HUES64 (cell line): ENCODE data around the gene OBSCN.

Experiments
- H3K27ac ChIP-seq: 2 replicates; pipeline ENCODE4 v1.7.0; 2013; ENCODE audit warnings: low read depth, low read length, inconsistent platforms
- H3K27me3 ChIP-seq: 2 replicates; pipeline ENCODE4 v1.6.1; 2013; ENCODE audit warnings: mild to moderate bottlenecking, low read length; ENCODE audit not compliant: insufficient read depth
- H3K36me3 ChIP-seq: 2 replicates; pipeline ENCODE4 v1.6.1; 2013; ENCODE audit warnings: mild to moderate bottlenecking, low read length; ENCODE audit not compliant: insufficient read depth
- H3K4me1 ChIP-seq: 2 replicates; pipeline ENCODE4 v1.6.1; 2013; ENCODE audit warnings: mild to moderate bottlenecking, low read length, moderate library complexity; ENCODE audit not compliant: insufficient read depth
- H3K4me3 ChIP-seq: 2 replicates; pipeline ENCODE4 v1.5.1; 2013; ENCODE audit warnings: mild to moderate bottlenecking, low read length, moderate library complexity
- H3K9ac ChIP-seq: 2 replicates; pipeline ENCODE4 v1.6.1; 2013; ENCODE audit warnings: mild to moderate bottlenecking, low read depth, low read length
- H3K9me3 ChIP-seq: 2 replicates; pipeline ENCODE4 v1.6.1; 2013; ENCODE audit warnings: low read depth, low read length; ENCODE audit not compliant: insufficient read depth
- WGBS: fragments of 150-250, 120-280 bp; methylation state at CpG from one replicate; pipeline ENCODE4 v1.1.7; 2013; ENCODE audit warnings: missing lambda C conversion rate; 5-methylcytosine and 5-hydroxymethylcytosine counted together

The OBSCN gene

GRCh38 chr1:228366062-228366865 lies 158.4 kb downstream of the OBSCN start:
- no peaks in the 10 kb centered on the region for H3K27me3 ChIP-seq
- H3K9me3 ChIP-seq = no peaks in the 10 kb centered on the region
- WGBS = 94% methylated on average over 23 of the region's 23 CpGs
- peaks cover 5% of the 10 kb centered on the region; the same call in 1 of the 2 replicates for H3K4me1 ChIP-seq
- H3K36me3 ChIP-seq = no peaks in the 10 kb centered on the region
- no peak overlapping the region for H3K27ac ChIP-seq
- no peak overlapping the region for H3K4me3 ChIP-seq
- H3K9ac ChIP-seq = no peak overlapping the region

GRCh38 chr1:228366866-228367741 lies 159.3 kb downstream of the OBSCN start:
- Histone ChIP-seq H3K4me3 (no peak overlapping the region), H3K27ac (no peak overlapping the region), H3K4me1 (peaks cover 5% of the 10 kb centered on the region; the same call in 1 of the 2 replicates), H3K36me3 (no peaks in the 10 kb centered on the region), H3K9ac (no peak overlapping the region), H3K27me3 (no peaks in the 10 kb centered on the region), H3K9me3 (no peaks in the 10 kb centered on the region)
- WGBS = 87% methylated on average over 24 of the region's 24 CpGs

DNA sequence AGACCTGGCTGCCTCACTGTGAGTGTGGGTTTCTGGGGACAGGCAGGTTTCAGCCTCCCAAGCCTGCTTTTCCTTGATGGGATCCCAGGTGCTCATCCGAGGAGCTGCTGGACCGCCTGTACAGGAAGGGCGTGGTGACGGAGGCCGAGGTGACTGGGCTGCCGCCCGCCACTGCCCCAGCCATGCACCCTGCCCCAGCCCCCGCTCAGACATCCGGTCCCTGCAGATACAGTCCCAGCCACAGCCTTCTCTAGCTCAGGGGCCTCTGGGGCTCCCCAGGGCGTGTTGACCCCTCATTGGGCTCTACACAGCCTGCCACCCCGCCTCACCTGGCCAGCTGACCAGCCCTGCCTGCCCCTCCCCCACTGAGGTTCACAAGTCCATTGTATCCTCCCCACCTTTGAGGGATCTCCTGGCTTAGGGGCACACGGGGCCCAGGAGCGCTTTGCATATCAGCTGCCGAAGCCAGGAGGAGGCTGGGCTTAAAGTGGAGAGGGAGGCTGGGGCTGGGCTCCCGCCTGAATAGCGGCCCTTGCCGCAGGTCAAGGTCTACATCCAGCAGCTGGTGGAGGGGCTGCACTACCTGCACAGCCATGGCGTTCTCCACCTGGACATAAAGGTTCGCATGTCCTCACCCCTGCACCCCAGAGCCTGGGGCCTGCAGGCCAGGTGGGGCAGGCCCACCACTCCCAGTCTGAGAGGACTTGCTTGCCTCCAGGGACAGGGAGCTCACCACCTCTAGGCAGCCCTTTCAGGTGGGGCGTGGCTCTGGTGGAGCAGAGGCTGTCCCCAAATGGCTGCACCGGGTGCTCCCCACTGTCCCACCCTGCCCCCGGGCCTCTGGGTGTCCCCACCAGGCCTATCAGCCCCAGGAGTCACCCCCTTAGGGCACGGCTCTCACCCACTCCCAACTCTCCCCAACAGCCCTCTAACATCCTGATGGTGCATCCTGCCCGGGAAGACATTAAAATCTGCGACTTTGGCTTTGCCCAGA lies 160.3 kb downstream of the OBSCN start:
- H3K27me3 ChIP-seq = no peaks in the 10 kb centered on the region
- 72% methylated on average over 25 of the region's 25 CpGs for WGBS
- H3K9me3 ChIP-seq = no peaks in the 10 kb centered on the region
- no peak overlapping the region for H3K4me3 ChIP-seq
- H3K27ac ChIP-seq = no peak overlapping the region
- H3K9ac ChIP-seq = no peak overlapping the region
- H3K36me3 ChIP-seq = no peaks in the 10 kb centered on the region
- peaks cover 5% of the 10 kb centered on the region; the same call in 1 of the 2 replicates for H3K4me1 ChIP-seq

DNA sequence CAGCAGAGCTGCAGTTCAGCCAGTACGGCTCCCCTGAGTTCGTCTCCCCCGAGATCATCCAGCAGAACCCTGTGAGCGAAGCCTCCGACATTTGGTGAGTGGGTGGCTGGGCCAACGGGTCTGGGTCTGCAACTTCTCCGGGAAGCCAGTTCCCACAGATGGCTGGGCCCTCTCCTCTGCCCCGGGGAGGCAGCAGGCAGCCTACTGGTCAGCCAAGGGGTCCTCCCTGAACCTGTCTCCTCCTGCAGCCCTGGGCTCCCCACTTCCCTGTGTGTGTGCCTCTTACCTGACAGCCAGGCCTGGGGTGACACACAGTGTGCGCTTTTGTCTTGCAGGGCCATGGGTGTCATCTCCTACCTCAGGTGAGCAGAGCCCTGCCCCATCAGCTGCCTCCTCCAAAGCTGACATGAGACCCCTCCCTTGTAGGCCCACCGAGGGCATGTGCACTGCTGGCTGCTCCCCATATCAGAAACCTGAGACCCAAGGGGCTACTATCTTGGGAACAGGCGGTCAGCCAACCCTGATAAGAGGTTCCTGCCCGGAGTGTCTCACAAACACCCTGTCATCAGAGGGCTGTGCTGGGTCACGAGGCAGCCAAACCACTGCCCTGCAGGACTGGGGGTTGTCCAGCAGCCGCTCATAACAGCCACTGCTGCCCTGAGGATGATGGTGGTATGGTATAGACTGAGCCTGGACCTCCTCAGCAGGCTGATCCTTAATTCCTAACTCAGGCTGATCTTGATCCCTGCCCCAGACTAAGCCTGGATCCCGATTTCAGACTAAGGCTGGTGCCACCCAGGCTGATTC lies 161.2 kb downstream of the OBSCN start:
- 94% methylated on average over 15 of the region's 15 CpGs for WGBS
- H3K27me3 ChIP-seq = no peaks in the 10 kb centered on the region
- H3K9ac ChIP-seq = no peak overlapping the region
- no peak overlapping the region for H3K4me3 ChIP-seq
- peaks cover 5% of the 10 kb centered on the region; the same call in 1 of the 2 replicates for H3K4me1 ChIP-seq
- H3K9me3 ChIP-seq = no peaks in the 10 kb centered on the region
- no peak overlapping the region for H3K27ac ChIP-seq
- no peaks in the 10 kb centered on the region for H3K36me3 ChIP-seq

GRCh38 chr1:228369608-228370438 lies 162.0 kb downstream of the OBSCN start:
- no peak overlapping the region for H3K27ac ChIP-seq
- no peak overlapping the region for H3K4me3 ChIP-seq
- no peaks in the 10 kb centered on the region for H3K9me3 ChIP-seq
- no peaks in the 10 kb centered on the region for H3K27me3 ChIP-seq
- peaks cover 5% of the 10 kb centered on the region; the same call in 1 of the 2 replicates for H3K4me1 ChIP-seq
- no peak overlapping the region for H3K9ac ChIP-seq
- no peaks in the 10 kb centered on the region for H3K36me3 ChIP-seq
- 94% methylated on average over 18 of the region's 18 CpGs for WGBS

GRCh38 chr1:228370439-228370940 lies 162.6 kb downstream of the OBSCN start:
- WGBS = 91% methylated on average over 10 of the region's 10 CpGs
- Histone ChIP-seq H3K36me3 (no peaks in the 10 kb centered on the region), H3K4me3 (no peak overlapping the region), H3K27ac (no peak overlapping the region), H3K9ac (no peak overlapping the region), H3K9me3 (no peaks in the 10 kb centered on the region), H3K27me3 (no peaks in the 10 kb centered on the region), H3K4me1 (peaks cover 5% of the 10 kb centered on the region; the same call in 1 of the 2 replicates)

DNA sequence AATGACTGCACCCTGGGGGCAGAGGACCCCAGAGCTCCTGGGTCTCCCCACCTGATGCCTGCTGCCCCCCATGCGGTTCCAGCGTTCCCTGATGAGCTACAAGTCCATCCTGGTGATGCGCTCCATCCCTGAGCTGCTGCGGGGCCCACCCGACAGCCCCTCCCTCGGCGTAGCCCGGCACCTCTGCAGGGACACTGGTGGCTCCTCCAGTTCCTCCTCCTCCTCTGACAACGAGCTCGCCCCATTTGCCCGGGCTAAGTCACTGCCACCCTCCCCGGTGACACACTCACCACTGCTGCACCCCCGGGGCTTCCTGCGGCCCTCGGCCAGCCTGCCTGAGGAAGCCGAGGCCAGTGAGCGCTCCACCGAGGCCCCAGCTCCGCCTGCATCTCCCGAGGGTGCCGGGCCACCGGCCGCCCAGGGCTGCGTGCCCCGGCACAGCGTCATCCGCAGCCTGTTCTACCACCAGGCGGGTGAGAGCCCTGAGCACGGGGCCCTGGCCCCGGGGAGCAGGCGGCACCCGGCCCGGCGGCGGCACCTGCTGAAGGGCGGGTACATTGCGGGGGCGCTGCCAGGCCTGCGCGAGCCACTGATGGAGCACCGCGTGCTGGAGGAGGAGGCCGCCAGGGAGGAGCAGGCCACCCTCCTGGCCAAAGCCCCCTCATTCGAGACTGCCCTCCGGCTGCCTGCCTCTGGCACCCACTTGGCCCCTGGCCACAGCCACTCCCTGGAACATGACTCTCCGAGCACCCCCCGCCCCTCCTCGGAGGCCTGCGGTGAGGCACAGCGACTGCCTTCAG lies 163.3 kb downstream of the OBSCN start:
- Histone ChIP-seq H3K27ac (no peak overlapping the region), H3K36me3 (no peaks in the 10 kb centered on the region), H3K9ac (no peak overlapping the region), H3K9me3 (no peaks in the 10 kb centered on the region), H3K27me3 (no peaks in the 10 kb centered on the region), H3K4me3 (no peak overlapping the region), H3K4me1 (peaks cover 5% of the 10 kb centered on the region; the same call in 1 of the 2 replicates)
- 93% methylated on average over 50 of the region's 50 CpGs for WGBS

GRCh38 chr1:228371741-228372182 lies 163.9 kb downstream of the OBSCN start:
- H3K27me3 ChIP-seq = no peaks in the 10 kb centered on the region
- H3K4me3 ChIP-seq = no peak overlapping the region
- H3K9ac ChIP-seq = no peak overlapping the region; the same call in 1 of the 2 replicates
- WGBS = 89% methylated on average over 4 of the region's 4 CpGs
- H3K36me3 ChIP-seq = no peaks in the 10 kb centered on the region
- H3K9me3 ChIP-seq = no peaks in the 10 kb centered on the region
- H3K4me1 ChIP-seq = peaks cover 5% of the 10 kb centered on the region; the same call in 1 of the 2 replicates
- no peak overlapping the region for H3K27ac ChIP-seq
